ENCODE data around the gene SENP1. TPM values are rescaled to one million over a fixed set of nuclear protein-coding genes. Genes with fewer than 3 reads are reported as not detected.

The SENP1 gene
- total RNA-seq, 1 experiment from 2014 or later = 28.8 TPM

DNA sequence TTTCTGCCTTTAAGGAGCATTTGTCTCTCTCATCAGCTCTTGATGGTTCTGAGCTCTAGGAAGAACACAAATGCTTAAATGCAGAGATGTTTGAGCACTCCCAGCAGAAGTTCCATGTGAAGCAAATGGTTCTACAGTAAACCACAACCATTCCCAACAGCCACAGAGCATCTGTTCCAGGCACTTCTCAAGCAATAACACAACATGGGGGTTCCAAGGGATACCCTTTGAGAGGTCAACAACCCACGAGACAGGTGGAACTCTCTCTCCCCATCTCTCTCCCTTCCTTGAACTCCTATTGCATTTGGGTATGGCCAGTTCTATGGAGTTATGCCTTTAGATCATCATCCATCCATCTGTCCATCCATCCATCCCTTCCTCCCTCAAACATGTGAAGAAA is 96.4 kb downstream of the SENP1 start:
- Histone ChIP-seq H3K9ac (ENCODE audit: extremely low read depth, insufficient read length, low read length) (no peak overlapping the region), H3K27ac (ENCODE audit: insufficient read length, low read depth, low read length) (no peak overlapping the region), H3K27me3 (ENCODE audit: insufficient read depth, low read length) (peaks cover 84% of the 10 kb centered on the region), H4K20me1 (ENCODE audit: control insufficient read depth, insufficient read depth, insufficient read length) (no peaks in the 10 kb centered on the region), H3K79me1 (ENCODE audit: insufficient read depth, low read depth, low read length, poor library complexity, severe bottlenecking) (no peaks in the 10 kb centered on the region), H2BK12ac (ENCODE audit: insufficient read length, low read depth, low read length) (no peak overlapping the region), H4K8ac (replicated peaks; ENCODE audit: insufficient read length, low read depth, low read length) (no peak overlapping the region), H4K91ac (ENCODE audit: insufficient read length, low read depth, low read length) (no peak overlapping the region), H3K14ac (ENCODE audit: insufficient read depth, low read length) (no peak overlapping the region), H3K56ac (ENCODE audit: insufficient read length, low read depth, low read length) (no peak overlapping the region), H2AFZ (ENCODE audit: low read length) (no peak overlapping the region), H3T11ph (ENCODE audit: low read length) (no peak overlapping the region), H2AK5ac (ENCODE audit: insufficient read length, low read length) (no peak overlapping the region), H3K4me2 (ENCODE audit: insufficient read depth, insufficient read length, low read length) (no peak overlapping the region), H2BK5ac (ENCODE audit: insufficient read length, low read length) (no peak overlapping the region), H3K4ac (ENCODE audit: low read depth, low read length) (no peak overlapping the region), H3K23ac (ENCODE audit: insufficient read length, low read depth, low read length) (no peak overlapping the region), H2BK20ac (ENCODE audit: low read depth, low read length, poor library complexity, severe bottlenecking) (no peak overlapping the region), H3K23me2 (ENCODE audit: insufficient read length, low read depth, low read length, poor library complexity, severe bottlenecking) (peaks cover 8% of the 10 kb centered on the region), H3K4me1 (ENCODE audit: insufficient read depth, low read length) (no peaks in the 10 kb centered on the region), H3K18ac (ENCODE audit: insufficient read length, low read depth, low read length) (no peak overlapping the region), H3K9me3 (ENCODE audit: control insufficient read depth, low read depth, low read length) (no peaks in the 10 kb centered on the region), H3K79me2 (ENCODE audit: insufficient read depth, low read length) (no peaks in the 10 kb centered on the region), H4K5ac (ENCODE audit: insufficient read length, low read depth, low read length) (no peak overlapping the region), H2BK15ac (ENCODE audit: low read depth, low read length) (no peak overlapping the region), H2BK120ac (ENCODE audit: low read depth, low read length, poor library complexity, severe bottlenecking) (no peak overlapping the region)
- Mint-ChIP-seq H3K9me3 (peaks cover 0 to 2% of the 10 kb centered on the region in 2 experiments; a peak in 3 of 5 replicates), H3K27ac (no peak overlapping the region), H3K4me1 (peaks cover 11 to 13% of the 10 kb centered on the region in 2 experiments), H3K27me3 (ENCODE audit: low read depth) (peaks cover 100% of the 10 kb centered on the region), H3K4me3 (no peak overlapping the region), H3K36me3 (ENCODE audit: insufficient read depth in 1 of 3, low read depth in 3 of 3) (no peaks in the 10 kb centered on the region)
- no CpG with 5 or more reads among the region's 1 CpG for WGBS (ENCODE audit: extremely low coverage, insufficient read length, low lambda C conversion rate)
- DNase-seq = no peak
- TF ChIP-seq, protein P1, sequence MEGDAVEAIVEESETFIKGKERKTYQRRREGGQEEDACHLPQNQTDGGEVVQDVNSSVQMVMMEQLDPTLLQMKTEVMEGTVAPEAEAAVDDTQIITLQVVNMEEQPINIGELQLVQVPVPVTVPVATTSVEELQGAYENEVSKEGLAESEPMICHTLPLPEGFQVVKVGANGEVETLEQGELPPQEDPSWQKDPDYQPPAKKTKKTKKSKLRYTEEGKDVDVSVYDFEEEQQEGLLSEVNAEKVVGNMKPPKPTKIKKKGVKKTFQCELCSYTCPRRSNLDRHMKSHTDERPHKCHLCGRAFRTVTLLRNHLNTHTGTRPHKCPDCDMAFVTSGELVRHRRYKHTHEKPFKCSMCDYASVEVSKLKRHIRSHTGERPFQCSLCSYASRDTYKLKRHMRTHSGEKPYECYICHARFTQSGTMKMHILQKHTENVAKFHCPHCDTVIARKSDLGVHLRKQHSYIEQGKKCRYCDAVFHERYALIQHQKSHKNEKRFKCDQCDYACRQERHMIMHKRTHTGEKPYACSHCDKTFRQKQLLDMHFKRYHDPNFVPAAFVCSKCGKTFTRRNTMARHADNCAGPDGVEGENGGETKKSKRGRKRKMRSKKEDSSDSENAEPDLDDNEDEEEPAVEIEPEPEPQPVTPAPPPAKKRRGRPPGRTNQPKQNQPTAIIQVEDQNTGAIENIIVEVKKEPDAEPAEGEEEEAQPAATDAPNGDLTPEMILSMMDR (conservative IDR thresholded peaks at IDR 0.05) = no peak
